NCI-H748 treated with DMSO at 0.1 percent for 48 hours (cell line): ENCODE data around the gene PCP4.

Experiments used
- DNase-seq: peaks from one replicate; lab custom pipeline; 2025; lab: John Stamatoyannopoulos, UW

The PCP4 gene

GRCh38 chr21:39867198-39867650 lies at the start of gene PCP4:
Gene PCP4, plus strand, starts transcription at chr21:39867438. Its CDS starts 64 bp downstream, at chr21:39867502.
- peak; percentile 77 for DNase-seq

- no peak for DNase-seq
These were observed 48.7 kb upstream of the PCP4 start for GRCh38 chr21:39818557-39818956.

- no peak for DNase-seq
These were observed 45.2 kb upstream of the PCP4 start for GRCh38 chr21:39822042-39822441.

GRCh38 chr21:39825250-39825649 lies 42.0 kb upstream of the PCP4 start:
- no peak for DNase-seq

- DNase-seq, result no peak
These were observed 32.7 kb upstream of the PCP4 start for GRCh38 chr21:39834543-39834942.

GRCh38 chr21:39837861-39838359 lies 29.3 kb upstream of the PCP4 start:
- no peak for DNase-seq

GRCh38 chr21:39840373-39841097 lies 26.7 kb upstream of the PCP4 start:
- DNase-seq, result no peak

GRCh38 chr21:39842741-39843459 lies 24.3 kb upstream of the PCP4 start:
- no peak for DNase-seq

GRCh38 chr21:39843483-39843882 lies 23.8 kb upstream of the PCP4 start:
- no peak for DNase-seq

- no peak for DNase-seq
These were observed 23.3 kb upstream of the PCP4 start for GRCh38 chr21:39843916-39844315.

GRCh38 chr21:39845571-39846130 lies 21.6 kb upstream of the PCP4 start:
- DNase-seq, result no peak

GRCh38 chr21:39847877-39848276 lies 19.4 kb upstream of the PCP4 start:
- no peak for DNase-seq

GRCh38 chr21:39849014-39849655 lies 18.1 kb upstream of the PCP4 start:
- no peak for DNase-seq

- DNase-seq, result no peak
These were observed 16.9 kb upstream of the PCP4 start for GRCh38 chr21:39850333-39850732.

GRCh38 chr21:39851002-39851618 lies 16.1 kb upstream of the PCP4 start:
- no peak for DNase-seq

GRCh38 chr21:39852021-39852721 lies 15.1 kb upstream of the PCP4 start:
- DNase-seq, result peak; percentile 12

- no peak for DNase-seq
These were observed 14.3 kb upstream of the PCP4 start for GRCh38 chr21:39852726-39853500.

- no peak for DNase-seq
These were observed 12.7 kb upstream of the PCP4 start for GRCh38 chr21:39854572-39854971.

- no peak for DNase-seq
These were observed 11.6 kb upstream of the PCP4 start for GRCh38 chr21:39855595-39855994.

- DNase-seq, result no peak
These were observed 6.6 kb upstream of the PCP4 start for GRCh38 chr21:39860600-39860999.

- DNase-seq, result peak; percentile 74
These were observed 4.1 kb upstream of the PCP4 start for GRCh38 chr21:39863111-39863510.
